Neutrophil (primary cell): Measurements from ENCODE around the gene NDRG3.

Experiments
- H3K27ac ChIP-seq: fragments of 200-600 bp; sonication (generic); 2 replicates; pipeline ENCODE4 v1.5.1; 2016; ENCODE audit warnings: mild to moderate bottlenecking, moderate library complexity
- H3K27me3 ChIP-seq: fragments of 200-600 bp; sonication (generic); 2 replicates; pipeline ENCODE4 v1.6.0; 2016; ENCODE audit warnings: mild to moderate bottlenecking
- H3K36me3 ChIP-seq: fragments of 200-600 bp; sonication (generic); 2 replicates; pipeline ENCODE4 v1.5.1; 2017
- H3K4me1 ChIP-seq, 2 experiments: fragments of 200-600 bp in 1 of 2; sonication (generic) in 1 of 2; 1 replicate in 1 of 2; 2 replicates in 1 of 2; pipeline versions ENCODE4 v1.5.1 to v1.6.1; 2013 to 2016; ENCODE audit warnings: low read depth in 1 of 2, low read length in 1 of 2, mild to moderate bottlenecking in 1 of 2, moderate library complexity in 1 of 2; ENCODE audit not compliant: control insufficient read depth in 1 of 2, insufficient read depth in 1 of 2
- H3K4me3 ChIP-seq, 2 experiments: fragments of 200-600 bp in 1 of 2; sonication (generic) in 1 of 2; 1 replicate in 1 of 2; 2 replicates in 1 of 2; pipeline ENCODE4 v1.5.1; 2013 to 2016; ENCODE audit warnings: low read depth in 1 of 2, low read length in 1 of 2, mild to moderate bottlenecking in 1 of 2, moderate library complexity in 1 of 2
- H3K9me3 ChIP-seq: fragments of 200-600 bp; sonication (generic); 2 replicates; pipeline ENCODE4 v1.5.1; 2016
- CTCF ChIP-seq: fragments of 200-600 bp; sonication (generic); IDR thresholded peaks from 2 replicates; pipeline ENCODE4 v1.5.1; 2016; ENCODE audit warnings: antibody characterized with exemption

NDRG3 gene

GRCh38 chr20:36632487-36633284, 113.2 kb downstream of the NDRG3 start:
- no peak overlapping the region for H3K4me3 ChIP-seq
- H3K9me3 ChIP-seq: no peaks in the 10 kb centered on the region
- no peaks in the 10 kb centered on the region for H3K36me3 ChIP-seq
- peak overlapping the region; percentile 62 for H3K27ac ChIP-seq
- H3K27me3 ChIP-seq: no peaks in the 10 kb centered on the region
- TF ChIP-seq CTCF: no peak
- H3K4me1 ChIP-seq: peaks cover 37 to 41% of the 10 kb centered on the region in 2 experiments

- Histone ChIP-seq H3K27ac (peak overlapping the region; percentile 62), H3K36me3 (no peaks in the 10 kb centered on the region), H3K4me1 (peaks cover 37 to 41% of the 10 kb centered on the region in 2 experiments), H3K27me3 (no peaks in the 10 kb centered on the region), H3K9me3 (no peaks in the 10 kb centered on the region), H3K4me3 (no peak overlapping the region)
- TF ChIP-seq CTCF: no peak
Measured at GRCh38 chr20:36632147-36632486, 113.8 kb downstream of the NDRG3 start.

- Histone ChIP-seq H3K4me1 (peaks cover 37 to 41% of the 10 kb centered on the region in 2 experiments), H3K36me3 (no peaks in the 10 kb centered on the region), H3K27ac (peak overlapping the region; percentile 62)
Measured at GRCh38 chr20:36631646-36632045, 114.2 kb downstream of the NDRG3 start.

GRCh38 chr20:36629719-36630681, 115.9 kb downstream of the NDRG3 start:
- peak overlapping the region; percentile 62 for H3K27ac ChIP-seq
- H3K9me3 ChIP-seq: no peaks in the 10 kb centered on the region
- H3K4me1 ChIP-seq: peaks cover 37 to 41% of the 10 kb centered on the region in 2 experiments
- H3K27me3 ChIP-seq: no peaks in the 10 kb centered on the region
- H3K4me3 ChIP-seq: peak overlapping the region in 1 of 2 experiments; percentile 9
- no peaks in the 10 kb centered on the region for H3K36me3 ChIP-seq
- TF ChIP-seq CTCF: no peak

More at GRCh38 chr20:36631646-36632045, 114.2 kb downstream of the NDRG3 start:
- no peak overlapping the region for H3K4me3 ChIP-seq
- H3K9me3 ChIP-seq: no peaks in the 10 kb centered on the region
- no peak for TF ChIP-seq CTCF
- no peaks in the 10 kb centered on the region for H3K27me3 ChIP-seq

- Histone ChIP-seq H3K27ac (no peak overlapping the region), H3K4me3 (no peak overlapping the region), H3K4me1 (peaks cover 37 to 41% of the 10 kb centered on the region in 2 experiments), H3K36me3 (peaks cover 13% of the 10 kb centered on the region), H3K9me3 (no peaks in the 10 kb centered on the region), H3K27me3 (no peaks in the 10 kb centered on the region)
- no peak for TF ChIP-seq CTCF
Measured at GRCh38 chr20:36628076-36628475, 117.8 kb downstream of the NDRG3 start.
